K562 (cell line): ENCODE data around the gene ARL3. TPM values are rescaled to one million over a fixed set of nuclear protein-coding genes. Genes with fewer than 3 reads are reported as not detected.
A peak's percentile ranks its signal among the peaks of the same experiment; 100 is the strongest.

Experiments
- ARID2 ChIP-seq: fragments of 450-650 bp; IDR thresholded peaks from 2 replicates; pipeline ENCODE4 v1.6.1; 2017; ENCODE audit warnings: antibody characterized with exemption, mild to moderate bottlenecking
- GABPB2 ChIP-seq: fragments of 250-450 bp; sonication (Bioruptor Pico); conservative IDR thresholded peaks from 2 replicates; pipeline ENCODE4 v1.5.1; 2021; ENCODE audit warnings: mild to moderate bottlenecking
- MLLT1 ChIP-seq, 2 experiments: fragments of 450-650 bp; IDR thresholded peaks; 2 replicates each; pipeline ENCODE4 v1.6.1; 2016
- PCBP1 ChIP-seq: fragments of 200-400 bp; formaldehyde crosslinking; IDR thresholded peaks from 2 replicates; pipeline ENCODE4 v1.6.1; 2018; ENCODE audit warnings: mild to moderate bottlenecking, low read depth, low read length; ENCODE audit not compliant: poor library complexity, severe bottlenecking
- POLR2G ChIP-seq: fragments of 200-400 bp; formaldehyde crosslinking; IDR thresholded peaks from 2 replicates; pipeline ENCODE4 v1.6.1; 2017; ENCODE audit warnings: low read depth, mild to moderate bottlenecking, antibody characterized with exemption, low read length, moderate library complexity
- RFX5 ChIP-seq: IDR thresholded peaks from 2 replicates; pipeline ENCODE4 v1.6.1; 2011; ENCODE audit warnings: low read depth, mild to moderate bottlenecking, improper control_type of control experiment, low read length
- ZBTB2 ChIP-seq: fragments of 450-650 bp; IDR thresholded peaks from 2 replicates; pipeline ENCODE4 v1.6.1; 2016; ENCODE audit warnings: antibody characterized with exemption
- ZNF318 ChIP-seq, 2 experiments: fragments of 450-650 bp; IDR thresholded peaks; 2 replicates each; pipeline ENCODE4 v1.6.1; 2016; ENCODE audit warnings: mild to moderate bottlenecking in 2 of 2, borderline replicate concordance in 1 of 2, low read depth in 1 of 2, moderate library complexity in 1 of 2
- ZNF551 ChIP-seq: fragments of 250-450 bp; sonication (Bioruptor Pico); IDR thresholded peaks from 2 replicates; pipeline ENCODE4 v1.5.0; 2021; ENCODE audit warnings: mild to moderate bottlenecking, moderate library complexity
- polyA plus RNA-seq, 8 experiments: library from polyadenylated mRNA; depleted of rRNA in 4 of 8; stranded (reverse) in 5 of 8; unstranded in 3 of 8; fragments of >200 nt; fragmentation: Nextera tagmentation in 2 of 8; fragmentation: Illumina TruSeq in 1 of 8; extraction: Ambion mirVana in 2 of 8; extraction: Trizol in 1 of 8; gene quantifications; 2 replicates each; pipeline versions ENCODE4 v1.2.1 to v1.2.3, GENCODE V29; 2011 to 2014; ENCODE audit warnings: inconsistent platforms in 1 of 8, missing spikeins in 1 of 8
- total RNA-seq, 7 experiments: library from RNA; depleted of rRNA in 6 of 7; stranded (reverse); fragments of >200 nt in 6 of 7; fragmentation: Illumina TruSeq in 2 of 7; extraction: Trizol in 2 of 7; gene quantifications; 2 replicates each; pipeline versions ENCODE4 v1.2.1 to v1.2.3, GENCODE V29; 2011 to 2021; ENCODE audit warnings: low replicate concordance in 1 of 7
- TF ChIP-seq, protein P1 (sequence below), 2 experiments: IDR thresholded peaks; 2 replicates each; pipeline ENCODE4 v1.6.1; 2011; ENCODE audit warnings: borderline replicate concordance in 1 of 2, control low read depth in 1 of 2, low read depth in 1 of 2, low read length in 1 of 2, mild to moderate bottlenecking in 1 of 2, mixed read lengths in 1 of 2, moderate library complexity in 1 of 2; ENCODE audit not compliant: insufficient read depth in 1 of 2, insufficient read length in 1 of 2, poor library complexity in 1 of 2, severe bottlenecking in 1 of 2; ENCODE audit errors: extremely low read depth in 1 of 2
- TF ChIP-seq, protein P2 (sequence below): fragments of 250-450 bp; sonication (Bioruptor Pico); IDR thresholded peaks from 2 replicates; pipeline ENCODE4 v1.6.1; 2021; ENCODE audit warnings: mild to moderate bottlenecking

The ARL3 gene
- total and polyA plus RNA-seq, 9 of the 15 experiments (the other 6 are each of a cell fraction or from before 2014, with no cell fraction given) = 2.9 to 8.9 (median 4.8) TPM

- no peak for TF ChIP-seq ZNF318 (IDR thresholded peaks at IDR 0.05; ENCODE audit: borderline replicate concordance in 1 of 2, low read depth in 1 of 2)
- TF ChIP-seq, protein P1, sequence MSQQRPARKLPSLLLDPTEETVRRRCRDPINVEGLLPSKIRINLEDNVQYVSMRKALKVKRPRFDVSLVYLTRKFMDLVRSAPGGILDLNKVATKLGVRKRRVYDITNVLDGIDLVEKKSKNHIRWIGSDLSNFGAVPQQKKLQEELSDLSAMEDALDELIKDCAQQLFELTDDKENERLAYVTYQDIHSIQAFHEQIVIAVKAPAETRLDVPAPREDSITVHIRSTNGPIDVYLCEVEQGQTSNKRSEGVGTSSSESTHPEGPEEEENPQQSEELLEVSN (IDR thresholded peaks at IDR 0.05; ENCODE audit: borderline replicate concordance in 1 of 2, extremely low read depth in 1 of 2, insufficient read depth in 1 of 2, insufficient read length in 1 of 2, low read depth in 1 of 2, low read length in 1 of 2, poor library complexity in 1 of 2, severe bottlenecking in 1 of 2) = no peak
- no peak for TF ChIP-seq MLLT1 (IDR thresholded peaks at IDR 0.05)
- TF ChIP-seq ARID2 = no peak
- no peak for TF ChIP-seq GABPB2
- TF ChIP-seq ZNF551 (CRISPR knock-in tag) = no peak
- TF ChIP-seq RFX5 = no peak
- TF ChIP-seq, protein P2, sequence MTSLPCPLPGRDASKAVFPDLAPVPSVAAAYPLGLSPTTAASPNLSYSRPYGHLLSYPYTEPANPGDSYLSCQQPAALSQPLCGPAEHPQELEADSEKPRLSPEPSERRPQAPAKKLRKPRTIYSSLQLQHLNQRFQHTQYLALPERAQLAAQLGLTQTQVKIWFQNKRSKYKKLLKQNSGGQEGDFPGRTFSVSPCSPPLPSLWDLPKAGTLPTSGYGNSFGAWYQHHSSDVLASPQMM (CRISPR knock-in tag) = no peak
- peak; percentile 68 for TF ChIP-seq PCBP1
- TF ChIP-seq POLR2G = peak; percentile 64
- no peak for TF ChIP-seq ZBTB2
These were observed 70.7 kb downstream of the ARL3 start (continued) for GRCh38 chr10:102643336-102644065.
